GM21381 (cell line): ENCODE results near the gene SEMA3F.

Experiments
- ATAC-seq: cut with Tn5 transposase; IDR thresholded peaks from one replicate; pipeline ENCODE4 v1.9.1; 2021; ENCODE audit warnings: mild to moderate bottlenecking, moderate library complexity; ENCODE audit not compliant: unreplicated experiment

SEMA3F gene

DNA sequence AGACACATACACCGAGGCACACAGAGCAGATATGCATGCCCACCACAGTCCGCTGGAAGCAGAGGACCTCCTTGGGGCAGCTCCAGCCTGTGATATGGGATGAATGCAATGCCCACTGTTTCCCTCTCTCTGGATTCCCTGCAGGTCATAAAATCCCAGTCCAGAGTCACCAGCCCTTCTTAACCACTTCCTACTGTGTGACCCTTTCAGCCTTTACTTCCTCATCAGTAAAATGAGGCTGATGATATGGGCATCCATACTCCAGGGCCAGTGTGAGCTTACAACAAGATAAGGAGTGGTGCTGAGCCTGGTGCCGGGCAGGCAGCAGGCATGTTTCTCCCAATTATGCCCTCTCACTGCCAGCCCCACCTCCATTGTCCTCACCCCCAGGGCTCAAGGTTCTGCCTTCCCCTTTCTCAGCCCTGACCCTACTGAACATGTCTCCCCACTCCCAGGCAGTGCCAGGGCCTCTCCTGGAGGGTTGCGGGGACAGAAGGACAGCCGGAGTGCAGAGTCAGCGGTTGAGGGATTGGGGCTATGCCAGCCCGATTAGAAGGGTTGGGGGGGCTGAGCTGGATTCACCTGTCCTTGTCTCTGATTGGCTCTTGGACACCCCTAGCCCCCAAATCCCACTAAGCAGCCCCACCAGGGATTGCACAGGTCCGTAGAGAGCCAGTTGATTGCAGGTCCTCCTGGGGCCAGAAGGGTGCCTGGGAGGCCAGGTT lies 36.0 kb downstream of the SEMA3F start, which contains the start of gene GNAT1:
Gene GNAT1 (plus strand): TSS at position 675 of the 725 bp plus-strand sequence. CDS start 116 bp downstream, outside the sequence.
- no peak for ATAC-seq

DNA sequence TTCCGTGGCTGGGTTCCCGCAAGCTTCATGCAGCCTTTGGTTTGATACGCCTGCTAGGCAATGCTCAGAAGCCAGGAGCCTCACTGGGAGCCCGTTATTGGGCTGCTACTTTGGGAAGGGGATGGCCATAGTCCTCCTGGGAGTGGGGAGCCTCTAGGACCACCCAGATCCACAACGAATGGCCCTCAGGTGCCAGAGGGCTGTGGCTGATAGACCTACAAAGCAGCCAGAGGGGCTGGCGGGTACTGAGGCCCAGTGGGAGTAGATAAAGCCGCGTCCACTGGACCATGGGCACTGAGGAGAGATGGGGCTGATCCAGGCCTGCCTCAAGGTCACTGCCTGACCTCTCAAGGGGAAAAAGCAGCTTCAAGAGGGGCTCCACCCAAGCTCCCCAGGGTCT lies 37.0 kb downstream of the SEMA3F start:
- no peak for ATAC-seq

DNA sequence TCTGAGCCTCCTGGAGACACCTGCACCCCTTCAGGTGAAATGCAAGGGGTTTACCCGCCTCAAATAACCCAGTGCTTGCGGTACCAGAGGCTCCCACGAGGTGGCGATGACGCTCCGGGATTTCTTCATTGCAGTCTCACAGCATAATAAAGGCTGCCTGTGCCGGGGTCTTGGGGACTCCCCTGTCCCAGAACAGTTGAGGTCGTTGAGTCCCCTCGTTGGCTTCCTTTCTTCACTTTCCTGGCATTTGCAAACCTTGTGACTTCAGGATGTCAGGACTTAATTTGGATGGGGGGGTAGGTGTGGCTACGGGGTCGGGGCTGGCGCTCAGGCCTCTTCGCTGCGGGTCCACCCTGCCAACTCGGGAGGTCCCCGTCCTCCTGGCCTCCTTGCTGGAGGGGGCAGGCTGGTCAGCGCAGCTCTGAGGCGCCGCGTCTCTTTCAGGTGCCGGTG lies 37.6 kb downstream of the SEMA3F start:
- no peak for ATAC-seq

DNA sequence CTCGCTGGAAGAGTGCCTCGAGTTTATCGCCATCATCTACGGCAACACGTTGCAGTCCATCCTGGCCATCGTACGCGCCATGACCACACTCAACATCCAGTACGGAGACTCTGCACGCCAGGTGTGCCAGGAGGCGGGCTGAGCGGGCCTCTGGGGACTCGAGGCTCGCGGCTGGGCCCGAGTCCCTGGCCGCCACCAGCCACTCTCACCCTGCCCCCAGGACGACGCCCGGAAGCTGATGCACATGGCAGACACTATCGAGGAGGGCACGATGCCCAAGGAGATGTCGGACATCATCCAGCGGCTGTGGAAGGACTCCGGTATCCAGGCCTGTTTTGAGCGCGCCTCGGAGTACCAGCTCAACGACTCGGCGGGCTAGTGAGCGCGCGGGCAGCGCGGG lies 38.2 kb downstream of the SEMA3F start:
- no peak for ATAC-seq

DNA sequence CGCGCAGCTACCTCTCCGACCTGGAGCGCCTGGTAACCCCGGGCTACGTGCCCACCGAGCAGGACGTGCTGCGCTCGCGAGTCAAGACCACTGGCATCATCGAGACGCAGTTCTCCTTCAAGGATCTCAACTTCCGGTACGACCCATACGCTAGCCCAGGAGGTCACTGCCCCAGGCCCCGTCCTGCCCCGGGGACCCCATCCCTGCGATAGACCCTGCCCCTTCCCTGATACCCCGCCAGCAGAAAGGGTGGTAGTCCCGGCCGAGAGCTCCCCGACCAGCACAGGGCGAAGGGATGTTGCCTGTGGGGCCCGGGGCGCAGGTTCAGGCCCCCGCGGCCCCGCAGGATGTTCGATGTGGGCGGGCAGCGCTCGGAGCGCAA lies 38.6 kb downstream of the SEMA3F start:
- ATAC-seq, result no peak

DNA sequence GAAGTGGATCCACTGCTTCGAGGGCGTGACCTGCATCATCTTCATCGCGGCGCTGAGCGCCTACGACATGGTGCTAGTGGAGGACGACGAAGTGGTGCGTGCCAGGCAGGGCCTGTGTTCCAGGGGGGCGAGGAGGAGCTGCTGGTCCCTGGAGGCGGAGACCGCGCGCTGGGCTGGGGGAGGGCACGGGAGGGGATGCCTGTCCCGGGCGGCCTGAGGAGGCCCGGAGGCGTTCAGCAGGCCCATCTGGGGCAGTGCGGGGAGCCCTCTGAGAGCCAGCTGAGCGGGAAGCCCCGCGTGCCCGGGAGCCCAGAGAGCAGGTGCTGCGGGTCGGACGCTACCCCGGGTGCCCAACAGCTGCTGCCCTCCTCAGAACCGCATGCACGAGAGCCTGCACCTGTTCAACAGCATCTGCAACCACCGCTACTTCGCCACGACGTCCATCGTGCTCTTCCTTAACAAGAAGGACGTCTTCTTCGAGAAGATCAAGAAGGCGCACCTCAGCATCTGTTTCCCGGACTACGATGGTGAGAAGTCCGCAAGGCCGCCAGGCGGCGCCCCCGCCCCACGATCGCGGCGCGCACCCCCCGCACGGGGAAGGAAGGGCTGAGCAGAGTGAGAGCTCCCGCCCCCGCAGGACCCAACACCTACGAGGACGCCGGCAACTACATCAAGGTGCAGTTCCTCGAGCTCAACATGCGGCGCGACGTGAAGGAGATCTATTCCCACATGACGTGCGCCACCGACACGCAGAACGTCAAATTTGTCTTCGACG lies 39.2 kb downstream of the SEMA3F start:
- no peak for ATAC-seq

DNA sequence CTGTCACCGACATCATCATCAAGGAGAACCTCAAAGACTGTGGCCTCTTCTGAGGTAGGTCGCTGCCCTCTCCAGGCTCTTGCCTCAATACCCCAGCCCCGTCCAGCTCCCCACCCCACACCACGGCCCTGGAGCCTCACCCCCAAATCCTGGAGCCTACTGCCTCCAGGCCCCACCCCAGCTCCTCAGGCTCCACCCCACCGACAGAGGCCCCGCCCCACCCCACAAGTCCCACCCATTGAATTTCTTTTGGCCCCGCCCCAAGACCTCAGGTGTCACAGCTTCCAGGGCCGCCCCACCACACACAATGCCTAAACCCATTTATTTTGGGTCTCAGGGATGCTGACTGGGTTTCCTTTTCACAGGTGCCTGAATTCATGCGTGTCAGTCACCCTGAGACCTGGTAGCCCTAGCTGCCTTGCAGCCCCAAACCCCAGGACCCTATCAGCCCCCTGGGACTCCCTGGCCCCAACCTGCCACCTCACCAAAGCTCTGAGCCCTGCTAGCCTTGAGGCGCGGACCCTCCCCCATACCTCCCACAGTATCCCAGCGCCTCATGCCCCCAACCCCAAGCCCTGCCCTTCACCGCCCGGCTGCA lies 39.9 kb downstream of the SEMA3F start:
- no peak for ATAC-seq

DNA sequence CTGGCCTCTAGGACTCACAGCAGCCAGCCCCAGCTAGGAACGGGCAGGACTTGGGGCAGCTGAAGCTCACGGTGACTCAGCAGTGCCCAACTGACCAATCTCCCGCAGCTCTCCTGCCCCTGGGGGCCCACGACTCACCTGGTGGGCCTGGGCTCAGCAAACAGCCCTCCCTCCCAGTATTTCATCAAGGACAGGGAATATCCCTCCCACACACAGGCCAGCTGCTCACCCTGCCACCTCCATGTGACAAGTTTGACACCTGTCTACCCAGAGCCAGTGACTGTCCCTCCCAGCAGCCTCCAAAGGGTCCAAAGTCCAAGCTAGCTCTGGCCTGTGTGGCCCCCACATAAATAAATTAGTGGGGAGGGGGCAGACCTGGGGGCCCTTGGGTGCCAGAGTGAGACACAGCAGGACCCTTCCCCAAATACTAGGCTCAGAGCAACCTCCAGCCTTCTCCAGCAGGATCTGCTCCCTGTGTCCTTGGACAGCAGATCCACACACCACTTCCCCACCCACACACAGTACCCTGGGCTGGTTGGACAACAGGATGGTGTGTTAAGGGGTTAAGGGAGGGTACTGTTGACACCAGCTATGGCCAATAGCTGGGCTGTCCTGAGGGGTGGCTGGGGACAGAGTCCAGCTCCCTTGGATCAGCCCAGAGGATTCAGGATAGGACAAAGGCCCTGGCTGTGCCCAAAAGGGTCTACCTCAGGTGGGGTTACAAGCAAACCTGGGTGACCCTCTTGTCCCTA lies 40.6 kb downstream of the SEMA3F start:
- ATAC-seq, result no peak

DNA sequence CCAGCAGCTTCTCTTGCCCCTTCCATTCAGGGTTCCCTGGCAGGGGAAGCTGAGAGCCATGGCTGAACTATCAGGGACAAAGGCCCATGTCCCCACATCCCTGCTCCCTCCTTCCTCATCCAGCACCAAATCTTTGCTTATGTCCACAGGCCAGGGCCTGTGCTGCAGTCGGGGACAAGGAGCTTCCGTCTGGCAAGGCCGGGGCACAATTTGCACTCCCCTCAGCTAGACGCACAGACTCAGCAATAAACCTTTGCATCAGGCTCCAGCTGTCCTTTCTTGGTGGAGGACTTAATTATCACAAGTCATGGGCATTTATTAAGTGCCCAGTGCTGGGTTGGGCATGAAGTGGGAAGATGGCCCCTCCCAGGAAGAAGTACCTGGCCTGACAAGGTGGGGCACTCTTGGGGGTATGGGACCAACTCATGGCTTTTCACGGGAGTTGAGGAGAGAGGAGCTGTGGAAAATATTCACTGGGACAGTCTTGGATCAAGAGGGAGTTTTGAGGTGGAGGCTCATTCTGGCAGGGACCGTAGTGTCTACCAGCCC lies 41.2 kb downstream of the SEMA3F start:
- ATAC-seq, result no peak

DNA sequence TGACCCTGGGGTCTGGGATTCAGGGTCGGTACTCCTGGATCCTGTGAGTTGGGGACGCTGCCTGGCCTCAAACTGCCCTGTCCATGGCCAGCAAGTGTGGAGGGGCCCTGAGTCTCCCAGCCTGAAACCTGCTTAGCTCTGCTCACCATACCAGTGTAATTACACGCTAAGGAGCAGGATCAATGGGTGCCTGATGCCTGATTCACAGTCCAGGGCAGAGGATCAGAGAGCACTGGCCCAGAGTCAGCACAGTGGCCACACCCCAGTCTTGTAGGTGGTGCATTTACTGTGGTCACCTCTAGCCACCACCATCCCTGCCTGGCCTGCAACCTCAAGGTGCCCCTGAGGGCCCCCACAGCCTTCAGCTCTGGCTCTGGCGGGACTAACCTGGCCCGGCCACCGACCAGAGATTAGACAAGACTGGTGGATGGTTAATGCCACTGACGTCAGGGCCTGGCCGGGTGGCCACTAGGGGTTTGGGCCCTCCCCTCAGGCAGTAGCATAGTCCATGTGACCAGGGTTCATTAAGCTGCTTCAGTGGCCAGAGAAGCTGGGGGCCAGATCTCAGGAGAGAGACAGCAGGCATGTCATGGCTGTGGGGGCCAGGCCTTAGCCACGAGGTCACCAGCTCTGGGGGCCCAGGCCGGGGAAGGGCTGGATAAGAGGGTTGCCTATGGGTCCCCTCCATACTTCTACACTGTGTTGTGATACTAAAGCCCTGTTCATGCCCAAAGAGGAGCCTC lies 46.6 kb downstream of the SEMA3F start:
- ATAC-seq, result no peak

DNA sequence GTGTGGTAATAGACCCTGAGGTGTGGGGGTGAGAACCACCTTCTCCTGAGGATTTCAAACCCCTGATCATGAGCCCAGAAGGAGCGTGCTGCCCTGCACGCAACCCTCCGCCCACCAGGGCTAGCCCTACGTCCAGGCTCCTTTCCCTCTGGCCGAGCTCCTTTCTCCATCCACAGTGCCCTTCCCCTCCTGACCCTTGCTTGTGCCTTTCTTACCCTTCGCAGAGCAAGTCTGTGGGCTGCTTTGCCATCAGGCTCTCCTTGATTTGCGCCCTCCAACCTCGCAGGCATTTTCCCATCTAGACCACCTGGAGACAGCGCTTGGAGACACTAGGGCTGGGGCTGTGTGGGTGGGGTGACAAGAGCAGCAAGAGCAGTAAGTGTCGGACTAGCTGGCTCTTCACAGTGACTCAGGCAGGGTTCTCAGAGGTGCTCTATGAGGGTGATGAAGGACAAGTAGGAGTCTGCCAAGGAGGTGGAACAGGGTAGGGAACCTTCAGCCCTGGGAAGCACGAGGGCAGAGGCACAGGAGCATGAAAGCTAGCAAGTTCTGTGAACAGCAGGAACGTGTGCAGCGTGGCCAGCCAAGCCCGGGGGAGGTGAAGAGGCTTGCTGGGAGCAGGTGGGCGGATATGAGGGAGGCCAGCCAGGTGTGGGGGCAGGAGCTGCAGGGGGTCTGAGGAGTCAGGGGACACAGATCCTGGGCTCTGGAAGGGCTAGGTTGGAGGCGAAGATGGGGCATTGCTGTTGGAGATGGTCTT lies 47.4 kb downstream of the SEMA3F start:
- ATAC-seq, result no peak

DNA sequence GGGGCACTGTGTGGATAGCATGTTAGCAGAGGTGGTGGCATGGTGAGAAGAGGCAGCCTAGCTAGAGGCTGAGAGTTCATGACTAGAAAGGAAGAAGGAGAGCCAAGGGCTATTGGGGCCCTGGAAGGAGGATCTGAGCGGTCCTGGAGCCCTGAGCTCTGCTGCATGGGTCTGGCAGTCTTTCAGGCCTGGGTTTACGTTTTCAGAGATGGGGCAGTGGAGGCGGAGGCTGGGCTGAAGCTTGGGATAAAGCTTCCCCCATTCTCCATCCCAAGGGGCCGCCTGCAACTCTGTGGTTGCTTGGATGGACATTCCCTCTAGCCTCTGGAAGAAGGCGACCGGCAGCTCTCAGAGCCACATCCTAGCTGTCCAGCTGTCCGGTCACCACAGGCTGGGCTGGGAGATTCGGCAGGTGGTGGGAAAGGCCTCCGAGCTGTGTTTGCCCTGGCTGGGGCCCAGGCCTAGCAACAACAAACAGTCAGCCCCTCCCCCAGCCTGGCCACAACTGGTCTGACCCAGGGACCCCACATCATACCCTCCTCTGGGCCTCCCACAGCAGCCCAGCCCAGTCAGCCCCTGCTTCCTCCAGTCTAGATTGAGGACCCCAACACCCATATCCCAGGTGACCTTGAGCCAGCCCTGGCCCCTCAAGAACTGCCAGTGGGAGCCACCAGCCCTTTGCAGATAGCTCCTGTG lies 48.1 kb downstream of the SEMA3F start:
- no peak for ATAC-seq

DNA sequence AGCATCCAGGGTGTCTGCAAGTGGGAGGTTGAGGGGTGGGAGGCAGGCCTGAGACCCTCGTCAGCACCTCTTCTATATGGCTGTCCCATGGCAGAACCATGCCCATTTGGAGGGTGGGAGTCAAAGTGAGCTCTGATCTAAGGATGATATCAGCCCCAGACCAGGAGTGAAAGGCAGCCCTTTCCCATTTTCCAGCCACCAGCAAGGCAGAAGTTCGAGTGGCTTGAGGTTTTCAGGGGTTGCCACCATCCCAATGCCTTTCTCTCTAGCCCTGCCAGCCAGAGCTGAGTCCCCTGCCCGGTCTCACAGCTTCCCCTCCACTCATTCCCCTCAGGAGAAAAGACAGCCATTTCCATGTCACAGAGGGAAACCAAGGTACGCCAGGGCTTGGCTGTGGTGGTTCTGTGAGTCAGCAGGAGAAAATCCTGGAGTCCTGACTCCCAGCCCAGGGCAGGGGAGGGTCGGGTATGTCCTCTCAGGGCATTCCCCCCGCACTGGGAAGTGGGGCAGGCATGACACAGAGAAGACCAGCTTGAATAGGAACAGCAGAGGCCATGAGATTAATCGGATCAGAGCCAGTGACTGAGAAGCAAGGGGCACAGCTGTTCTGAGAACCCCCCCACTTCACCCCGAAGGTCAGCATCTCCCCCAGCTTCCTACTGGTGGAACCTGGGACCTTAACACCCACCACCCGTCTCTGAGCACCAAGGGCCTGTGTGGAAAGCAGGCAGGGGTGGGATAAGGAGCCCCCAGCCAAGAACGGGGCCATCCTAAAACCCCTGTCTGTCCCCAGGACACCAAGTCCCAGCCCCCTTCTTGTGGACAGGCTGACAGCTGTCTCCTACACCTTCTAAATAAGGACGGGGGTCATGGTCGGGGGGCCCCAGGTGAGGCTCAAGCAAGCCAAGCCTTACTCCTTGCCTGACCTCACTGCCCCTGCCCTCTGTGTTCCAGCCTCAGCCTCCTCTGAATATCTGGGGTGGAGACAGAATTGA lies 49.0 kb downstream of the SEMA3F start:
- ATAC-seq, result no peak

DNA sequence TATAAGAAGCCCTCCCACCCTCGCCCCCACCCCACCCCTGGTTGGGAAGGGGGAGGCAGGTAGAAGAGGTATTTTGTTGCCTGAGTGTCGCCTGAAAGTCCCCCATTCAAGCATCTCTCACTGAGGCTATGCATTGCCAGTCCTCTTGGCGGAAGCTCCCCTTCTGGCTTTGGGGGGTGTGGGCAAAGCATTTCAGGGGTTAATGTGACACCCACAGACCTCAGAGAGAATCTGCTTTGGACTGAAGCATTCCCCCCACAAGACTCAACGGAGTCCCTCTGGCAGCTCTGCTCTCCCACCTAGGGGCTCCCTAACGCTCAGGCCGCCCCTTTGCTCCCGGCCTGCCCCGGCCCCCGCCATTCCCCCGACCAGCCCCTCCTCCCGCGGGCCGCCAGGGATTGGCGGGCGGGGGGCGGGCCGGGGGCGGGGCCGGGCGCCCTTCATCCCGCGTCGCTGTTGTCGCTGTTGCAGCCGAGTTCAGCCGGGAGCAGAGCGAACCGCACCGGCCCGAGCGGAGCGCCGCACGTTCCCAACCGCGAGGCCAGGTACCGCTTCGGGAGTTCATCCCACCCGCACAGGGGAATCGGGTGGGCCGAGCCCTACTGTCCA lies 49.8 kb downstream of the SEMA3F start, which contains the start of gene SLC38A3:
Gene SLC38A3 (plus strand): TSS at position 468 of the 609 bp plus-strand sequence. CDS start 8,929 bp downstream, outside the sequence.
- ATAC-seq, result no peak

DNA sequence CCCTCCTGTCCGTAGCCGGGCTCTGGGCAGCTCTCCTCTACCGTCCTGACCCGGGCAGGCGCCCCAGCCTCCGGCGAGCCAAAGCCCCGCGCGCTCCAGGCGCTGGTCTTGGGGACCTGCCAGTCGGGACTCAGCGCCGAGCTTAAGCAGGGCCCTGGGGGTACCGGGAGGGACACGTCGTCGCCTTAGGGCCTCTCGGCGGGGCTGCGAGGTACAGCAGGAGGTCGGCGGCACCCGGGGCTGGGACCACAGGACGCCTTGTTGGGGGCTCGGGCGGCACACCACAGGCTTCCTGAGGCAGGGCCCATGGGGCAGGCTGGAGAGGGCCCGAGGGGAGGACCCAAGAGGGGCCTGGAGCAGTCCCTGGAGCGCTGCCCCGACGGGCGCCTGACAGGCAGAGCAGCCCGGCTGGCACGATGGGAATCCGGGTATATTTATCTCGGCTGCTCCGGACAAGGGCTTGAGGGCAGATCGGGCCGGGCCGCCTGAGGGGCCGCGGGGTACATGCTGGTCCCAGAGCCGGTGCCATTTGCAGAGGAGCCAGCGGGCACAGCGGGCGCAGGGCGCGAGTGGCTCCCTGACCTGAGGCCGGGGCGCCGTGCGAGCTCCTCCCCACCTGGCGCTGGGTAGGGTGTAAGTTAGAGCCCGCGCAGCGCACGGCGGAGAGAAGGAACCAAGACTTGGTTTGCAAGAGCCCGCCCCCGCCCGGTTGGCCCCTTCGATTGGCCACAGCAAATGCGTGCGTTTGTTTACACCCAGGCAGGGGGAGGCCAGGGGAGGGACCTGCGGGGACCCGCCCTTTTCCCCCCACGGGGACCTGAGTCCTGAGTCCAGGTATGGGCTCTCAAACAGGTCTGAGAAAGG lies 50.5 kb downstream of the SEMA3F start:
- no peak for ATAC-seq
